C4-2B (cell line): Measurements from ENCODE around the gene MS4A6A.

Experiments
- ZFX ChIP-seq: fragments of 450-650 bp; IDR thresholded peaks from 2 replicates; pipeline ENCODE4 v1.6.1; 2017
- TF ChIP-seq, protein P1 (sequence below): fragments of 450-650 bp; conservative IDR thresholded peaks from 2 replicates; pipeline ENCODE4 v1.5.1; 2017; ENCODE audit warnings: mild to moderate bottlenecking

DNA sequence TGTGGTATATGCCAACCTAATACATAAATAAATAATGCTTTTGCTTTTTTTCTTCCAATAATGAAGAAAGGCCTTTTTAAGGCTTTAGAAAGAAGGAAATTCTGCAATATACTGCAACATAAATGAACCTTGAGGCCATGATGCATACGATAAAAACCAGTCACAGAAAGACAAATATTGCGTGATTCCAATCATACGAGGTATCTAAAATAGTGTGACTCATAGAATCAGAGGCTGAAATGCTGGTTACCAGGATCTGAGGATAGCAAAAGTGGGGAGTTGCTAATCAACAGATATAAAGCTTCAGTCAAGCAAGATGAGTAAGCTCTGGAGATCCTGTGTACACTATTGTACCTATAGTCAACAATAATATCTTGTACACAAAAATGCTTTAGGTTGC lies 24.2 kb downstream of the MS4A6A start:
- TF ChIP-seq, protein P1, sequence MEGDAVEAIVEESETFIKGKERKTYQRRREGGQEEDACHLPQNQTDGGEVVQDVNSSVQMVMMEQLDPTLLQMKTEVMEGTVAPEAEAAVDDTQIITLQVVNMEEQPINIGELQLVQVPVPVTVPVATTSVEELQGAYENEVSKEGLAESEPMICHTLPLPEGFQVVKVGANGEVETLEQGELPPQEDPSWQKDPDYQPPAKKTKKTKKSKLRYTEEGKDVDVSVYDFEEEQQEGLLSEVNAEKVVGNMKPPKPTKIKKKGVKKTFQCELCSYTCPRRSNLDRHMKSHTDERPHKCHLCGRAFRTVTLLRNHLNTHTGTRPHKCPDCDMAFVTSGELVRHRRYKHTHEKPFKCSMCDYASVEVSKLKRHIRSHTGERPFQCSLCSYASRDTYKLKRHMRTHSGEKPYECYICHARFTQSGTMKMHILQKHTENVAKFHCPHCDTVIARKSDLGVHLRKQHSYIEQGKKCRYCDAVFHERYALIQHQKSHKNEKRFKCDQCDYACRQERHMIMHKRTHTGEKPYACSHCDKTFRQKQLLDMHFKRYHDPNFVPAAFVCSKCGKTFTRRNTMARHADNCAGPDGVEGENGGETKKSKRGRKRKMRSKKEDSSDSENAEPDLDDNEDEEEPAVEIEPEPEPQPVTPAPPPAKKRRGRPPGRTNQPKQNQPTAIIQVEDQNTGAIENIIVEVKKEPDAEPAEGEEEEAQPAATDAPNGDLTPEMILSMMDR = no peak
- no peak for TF ChIP-seq ZFX
